Chondrocyte (in vitro differentiated cells): ENCODE measurements around the gene NRM. TPM values are rescaled to one million over a fixed set of nuclear protein-coding genes. Genes with fewer than 3 reads are reported as not detected.

Experiments
- DNase-seq: peaks from one replicate; pipeline ENCODE4 v3.0.0; 2021; ENCODE audit warnings: mixed read lengths, low spot score
- H3K27ac Mint-ChIP-seq: one replicate; pipeline ENCODE4 v1.8.0; 2021; ENCODE audit warnings: mild to moderate bottlenecking, moderate library complexity, mixed read lengths; ENCODE audit not compliant: unreplicated experiment
- H3K27me3 Mint-ChIP-seq: 2 replicates; pipeline ENCODE4 v1.8.0; 2021; ENCODE audit warnings: low read depth, mixed read lengths
- H3K36me3 Mint-ChIP-seq: 2 replicates; pipeline ENCODE4 v1.8.0; 2021; ENCODE audit warnings: low read depth, mixed read lengths
- H3K4me1 Mint-ChIP-seq: 2 replicates; pipeline ENCODE4 v1.8.0; 2021; ENCODE audit warnings: low read depth, mild to moderate bottlenecking, mixed read lengths
- H3K4me3 Mint-ChIP-seq: one replicate; pipeline ENCODE4 v1.8.0; 2021; ENCODE audit warnings: mild to moderate bottlenecking, moderate library complexity, mixed read lengths; ENCODE audit not compliant: unreplicated experiment
- H3K9me3 Mint-ChIP-seq: 2 replicates; pipeline ENCODE4 v1.8.0; 2021; ENCODE audit warnings: low read depth, mixed read lengths
- total RNA-seq: library from RNA; stranded (reverse); gene quantifications from 3 replicates; pipeline ENCODE4 v1.2.1, GENCODE V29; 2021
- TF ChIP-seq, protein P1 (sequence below): fragments of 200-600 bp; sonication (generic); IDR thresholded peaks from 2 replicates; pipeline ENCODE4 v1.5.0; 2021; ENCODE audit warnings: antibody characterized with exemption, mild to moderate bottlenecking, moderate library complexity

The NRM gene
- total RNA-seq, 1 donor from 2014 or later = 20.0 TPM

DNA sequence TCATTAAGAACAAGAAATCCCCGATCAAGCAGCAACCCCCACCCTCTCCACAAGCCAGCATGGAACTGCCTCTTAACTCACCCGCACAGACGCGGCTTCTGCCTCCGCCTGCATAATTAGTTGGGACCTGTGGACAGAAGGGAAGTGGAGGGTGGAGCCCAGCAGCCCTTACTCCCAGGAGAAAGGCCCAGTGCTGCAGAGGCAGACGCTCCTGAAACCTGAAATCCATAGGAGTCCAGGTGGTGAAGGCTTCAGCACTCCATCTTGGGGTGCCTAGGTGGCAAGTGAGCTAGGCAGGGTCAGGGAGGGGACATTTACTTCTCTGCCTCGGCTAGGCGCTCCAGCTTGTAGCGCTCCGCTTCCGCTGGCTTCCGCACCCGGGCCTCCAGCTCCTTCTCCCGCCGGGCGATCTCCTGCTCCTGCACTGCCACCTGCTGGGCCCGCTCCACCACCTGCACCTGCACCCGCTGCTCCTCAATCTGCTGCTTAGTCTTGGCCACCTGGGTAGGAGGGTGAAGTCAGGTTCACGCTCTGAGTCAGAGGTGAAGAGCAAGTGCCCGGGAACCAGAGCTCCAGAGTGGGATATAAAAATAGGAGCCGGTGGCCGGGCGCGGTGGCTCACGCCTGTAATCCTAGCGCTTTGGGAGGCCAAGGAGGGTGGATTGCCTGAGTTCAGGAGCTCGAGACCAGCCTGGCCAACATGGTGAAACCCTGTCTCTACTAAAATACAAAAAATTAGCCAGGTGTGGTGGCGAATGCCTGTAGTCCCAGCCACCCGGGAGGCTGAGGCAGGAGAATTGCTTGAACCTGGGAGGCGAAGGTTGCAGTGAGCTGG is 40.0 kb upstream of the NRM start:
- Mint-ChIP-seq H3K27me3 (no peaks in the 10 kb centered on the region), H3K36me3 (peaks cover 18% of the 10 kb centered on the region), H3K9me3 (no peaks in the 10 kb centered on the region), H3K27ac (peak overlapping the region; percentile 46), H3K4me1 (peaks cover 15% of the 10 kb centered on the region), H3K4me3 (no peak overlapping the region)
- no peak for DNase-seq
- TF ChIP-seq, protein P1, sequence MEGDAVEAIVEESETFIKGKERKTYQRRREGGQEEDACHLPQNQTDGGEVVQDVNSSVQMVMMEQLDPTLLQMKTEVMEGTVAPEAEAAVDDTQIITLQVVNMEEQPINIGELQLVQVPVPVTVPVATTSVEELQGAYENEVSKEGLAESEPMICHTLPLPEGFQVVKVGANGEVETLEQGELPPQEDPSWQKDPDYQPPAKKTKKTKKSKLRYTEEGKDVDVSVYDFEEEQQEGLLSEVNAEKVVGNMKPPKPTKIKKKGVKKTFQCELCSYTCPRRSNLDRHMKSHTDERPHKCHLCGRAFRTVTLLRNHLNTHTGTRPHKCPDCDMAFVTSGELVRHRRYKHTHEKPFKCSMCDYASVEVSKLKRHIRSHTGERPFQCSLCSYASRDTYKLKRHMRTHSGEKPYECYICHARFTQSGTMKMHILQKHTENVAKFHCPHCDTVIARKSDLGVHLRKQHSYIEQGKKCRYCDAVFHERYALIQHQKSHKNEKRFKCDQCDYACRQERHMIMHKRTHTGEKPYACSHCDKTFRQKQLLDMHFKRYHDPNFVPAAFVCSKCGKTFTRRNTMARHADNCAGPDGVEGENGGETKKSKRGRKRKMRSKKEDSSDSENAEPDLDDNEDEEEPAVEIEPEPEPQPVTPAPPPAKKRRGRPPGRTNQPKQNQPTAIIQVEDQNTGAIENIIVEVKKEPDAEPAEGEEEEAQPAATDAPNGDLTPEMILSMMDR = peak; percentile 80

GRCh38 chr6:30727920-30728553 is 37.3 kb upstream of the NRM start:
- peak overlapping the region; percentile 84 for H3K27ac Mint-ChIP-seq
- no peak for DNase-seq

DNA sequence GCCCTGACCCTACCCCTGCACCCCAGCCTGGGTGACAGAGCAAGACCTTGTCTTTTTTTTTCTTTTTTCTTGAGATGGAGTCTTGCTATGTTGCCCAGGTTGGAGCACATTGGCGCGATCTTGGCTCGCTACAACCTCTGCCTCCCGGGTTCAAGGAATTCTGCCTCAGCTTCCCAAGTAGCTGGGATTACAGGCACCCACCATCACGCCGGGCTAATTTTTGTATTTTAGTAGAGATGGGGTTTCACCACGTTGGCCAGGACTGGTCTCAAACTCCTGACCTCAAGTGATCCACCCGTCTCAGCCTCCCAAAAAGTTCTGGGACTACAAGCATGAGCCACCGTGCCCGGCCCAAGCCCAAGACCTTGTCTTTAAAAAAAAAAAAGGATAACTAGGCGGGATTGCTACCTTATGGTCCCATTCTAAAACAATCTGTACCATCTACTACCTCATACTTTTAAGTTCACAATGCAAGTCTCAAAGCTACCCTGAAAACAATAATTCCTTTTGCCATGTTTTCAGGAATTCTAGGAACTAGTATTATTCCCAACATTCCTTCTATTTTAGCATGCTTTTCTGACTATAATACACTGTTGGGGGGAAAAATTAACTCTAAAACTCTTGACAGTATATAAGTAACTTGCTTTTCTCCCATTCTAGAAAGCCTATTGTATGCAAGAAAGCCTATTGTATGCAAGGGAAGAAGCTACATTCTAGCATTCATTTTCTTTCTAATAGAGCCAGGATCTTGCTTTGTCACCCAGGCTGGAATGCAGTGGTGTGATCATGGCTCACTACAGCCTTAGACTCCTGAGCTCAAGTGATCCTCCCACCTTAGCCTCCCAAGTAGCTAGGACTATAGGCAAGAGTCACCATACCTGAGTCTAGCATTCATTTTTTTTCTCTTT is 36.0 kb upstream of the NRM start:
- H3K4me3 Mint-ChIP-seq = no peak overlapping the region
- H3K9me3 Mint-ChIP-seq = no peaks in the 10 kb centered on the region
- TF ChIP-seq, protein P1 = no peak
- H3K4me1 Mint-ChIP-seq = peaks cover 48% of the 10 kb centered on the region
- no peak for DNase-seq
- peaks cover 39% of the 10 kb centered on the region for H3K36me3 Mint-ChIP-seq
- H3K27me3 Mint-ChIP-seq = no peaks in the 10 kb centered on the region
- peak overlapping the region; percentile 66 for H3K27ac Mint-ChIP-seq

More at GRCh38 chr6:30727920-30728553, 37.3 kb upstream of the NRM start:
- H3K4me3 Mint-ChIP-seq = no peak overlapping the region
- H3K27me3 Mint-ChIP-seq = no peaks in the 10 kb centered on the region
- no peaks in the 10 kb centered on the region for H3K9me3 Mint-ChIP-seq
- H3K4me1 Mint-ChIP-seq = peaks cover 41% of the 10 kb centered on the region
- TF ChIP-seq, protein P1 = peak; percentile 73
- H3K36me3 Mint-ChIP-seq = peaks cover 31% of the 10 kb centered on the region

- no peaks in the 10 kb centered on the region for H3K9me3 Mint-ChIP-seq
- no peaks in the 10 kb centered on the region for H3K27me3 Mint-ChIP-seq
- H3K4me1 Mint-ChIP-seq = peaks cover 46% of the 10 kb centered on the region
- H3K27ac Mint-ChIP-seq = peak overlapping the region; percentile 43
- DNase-seq = no peak
- TF ChIP-seq, protein P1 = no peak
- no peak overlapping the region for H3K4me3 Mint-ChIP-seq
- H3K36me3 Mint-ChIP-seq = peaks cover 44% of the 10 kb centered on the region
Observed at GRCh38 chr6:30725713-30726505, 35.1 kb upstream of the NRM start.
